Measurements from ENCODE around the gene FAM171A2.
"Not testable (repeated sequence)": the region's sequence is repeated elsewhere in the genome, so short reads cannot be mapped to it uniquely, and the experiment has no call there.

Gene FAM171A2

DNA sequence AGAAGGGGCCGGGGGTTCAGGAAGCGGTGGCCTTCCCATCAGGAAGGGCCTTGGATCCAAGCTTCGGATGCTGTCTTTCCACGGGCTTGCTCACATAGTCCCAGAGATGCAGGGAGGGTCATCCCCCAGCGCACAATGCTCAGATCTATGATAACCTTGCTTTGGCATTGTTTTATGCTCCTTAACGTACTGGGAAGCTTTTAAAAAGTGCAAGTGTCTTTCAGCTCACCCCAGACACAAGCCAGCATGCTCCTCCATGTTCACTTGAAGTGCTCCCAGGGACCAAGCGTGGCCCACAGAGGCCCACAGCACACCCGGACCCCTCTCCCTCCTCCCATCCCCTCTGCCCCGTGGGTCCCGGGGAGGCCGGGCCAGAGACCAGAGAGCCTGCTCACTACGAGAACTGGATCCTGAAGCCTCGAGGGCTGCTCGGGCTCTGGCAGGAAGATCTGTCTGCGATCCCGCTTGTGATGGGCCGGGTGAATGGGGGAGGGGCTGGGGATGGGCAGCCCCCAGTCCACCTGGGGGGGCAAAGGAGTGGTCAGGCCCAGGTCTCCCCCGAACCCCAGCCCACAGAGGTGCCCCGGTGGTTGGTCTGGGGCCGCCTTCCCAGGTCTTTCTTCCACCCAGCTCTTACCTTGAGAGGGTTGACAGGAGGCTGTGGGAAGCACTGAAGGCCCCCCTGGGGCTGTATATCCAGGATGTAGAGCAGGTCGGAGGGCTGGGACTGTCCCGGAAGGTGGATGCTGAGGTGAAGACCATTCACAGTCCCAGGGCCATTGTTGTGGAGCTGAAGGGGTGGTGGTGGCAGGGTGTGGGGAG is 11.8 kb upstream of the FAM171A2 start:
- no peak overlapping the region for H3K4me3 ChIP-seq (ENCODE audit: insufficient read length, low read depth)
- TF ChIP-seq SUZ12 (IDR thresholded peaks at IDR 0.05; ENCODE audit: extremely low read depth, insufficient read depth, insufficient read length) (no peak), ZNF274 (IDR thresholded peaks at IDR 0.05; ENCODE audit: low read depth, low read length) (no peak), YY1 (IDR thresholded peaks at IDR 0.05; ENCODE audit: insufficient read depth, insufficient read length) (no peak)
- no peak for DNase-seq (ENCODE audit: low read depth, low spot score)

DNA sequence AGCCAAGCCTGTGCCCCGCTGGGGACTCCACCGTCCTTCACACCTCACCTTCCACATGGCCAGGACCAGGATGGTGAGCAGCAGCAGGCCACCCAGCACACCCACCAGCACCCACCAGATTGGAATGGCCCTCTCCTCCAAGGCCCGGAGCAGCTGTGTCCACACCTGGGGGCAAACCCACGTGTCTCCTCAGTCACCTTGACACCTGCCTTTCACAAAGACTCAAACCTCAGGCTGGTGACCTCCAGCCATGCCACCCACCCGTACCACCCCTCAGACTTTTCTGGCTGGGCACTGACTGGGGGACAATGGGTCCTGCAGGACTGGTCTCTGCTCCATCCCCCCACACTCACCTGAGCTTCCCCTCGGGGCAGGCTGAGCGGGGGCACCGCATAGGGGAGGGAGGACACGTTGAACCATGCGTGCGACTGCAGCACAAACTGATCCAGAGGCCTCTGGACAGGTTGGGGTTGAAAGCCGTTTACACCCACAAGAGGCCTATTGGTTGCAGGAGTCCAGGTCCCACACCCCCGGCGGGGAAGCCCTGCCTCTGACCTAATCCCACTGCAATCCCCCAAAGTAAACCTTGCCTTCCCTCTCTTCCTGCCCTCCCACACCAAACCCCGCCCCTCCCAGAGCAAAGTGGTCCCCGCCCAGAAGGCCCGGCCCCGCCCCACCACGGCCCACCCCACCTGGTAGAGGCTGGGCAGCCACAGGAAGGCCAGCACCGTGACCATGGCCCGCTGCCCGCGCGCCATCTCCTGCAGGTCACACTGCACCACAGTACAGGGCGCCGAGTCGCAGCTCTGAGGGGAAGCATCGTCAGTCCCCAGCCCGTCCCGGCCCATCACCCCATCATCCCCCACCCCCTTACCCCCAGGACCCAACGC is 10.9 kb upstream of the FAM171A2 start:
- Histone ChIP-seq H3K4me3 (ENCODE audit: insufficient read length, low read depth) (no peak overlapping the region), H3K9ac (ENCODE audit: insufficient read length, low read depth) (peak overlapping the region; percentile 25), H3K4me1 (ENCODE audit: insufficient read depth, insufficient read length) (peaks cover 20% of the 10 kb centered on the region), H3K27me3 (ENCODE audit: insufficient read depth, insufficient read length) (no peaks in the 10 kb centered on the region), H3K9me3 (ENCODE audit: insufficient read depth, low read length) (no peaks in the 10 kb centered on the region), H3K36me3 (ENCODE audit: insufficient read depth, insufficient read length, low read length) (no peaks in the 10 kb centered on the region)
- no peak for DNase-seq (ENCODE audit: low read depth, low spot score)
- TF ChIP-seq SUZ12 (IDR thresholded peaks at IDR 0.05; ENCODE audit: extremely low read depth, insufficient read depth, insufficient read length) (no peak), YY1 (IDR thresholded peaks at IDR 0.05; ENCODE audit: insufficient read depth, insufficient read length) (no peak), ZNF274 (IDR thresholded peaks at IDR 0.05; ENCODE audit: low read depth, low read length) (no peak)

More for the DNA sequence above, 11.8 kb upstream of the FAM171A2 start:
- H3K36me3 ChIP-seq (ENCODE audit: insufficient read depth, insufficient read length, low read length): no peaks in the 10 kb centered on the region
- no peaks in the 10 kb centered on the region for H3K27me3 ChIP-seq (ENCODE audit: insufficient read depth, insufficient read length)
- peak overlapping the region; percentile 67 for H3K9ac ChIP-seq (ENCODE audit: insufficient read length, low read depth)
- H3K4me1 ChIP-seq (ENCODE audit: insufficient read depth, insufficient read length): peaks cover 20% of the 10 kb centered on the region
- H3K9me3 ChIP-seq (ENCODE audit: insufficient read depth, low read length): no peaks in the 10 kb centered on the region

DNA sequence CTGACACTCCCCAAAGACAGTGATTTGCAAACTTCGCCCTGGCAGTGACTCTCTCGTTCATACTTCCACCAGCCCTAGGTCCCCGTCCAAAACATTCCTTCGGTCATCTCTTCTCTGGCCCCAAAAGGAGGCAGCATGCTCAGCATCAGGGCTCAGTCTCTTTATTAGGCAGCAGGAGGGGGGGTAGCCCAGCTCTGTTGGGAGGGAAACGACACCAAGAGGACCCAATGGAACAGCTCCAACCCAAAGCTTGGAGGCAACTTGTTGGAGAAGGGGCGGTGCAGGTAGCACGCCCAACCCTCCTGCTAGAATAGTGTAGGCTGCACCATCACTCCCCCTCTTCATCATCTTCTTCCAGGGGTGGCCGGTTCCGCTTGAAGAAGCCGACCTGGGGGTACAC is 8.4 kb upstream of the FAM171A2 start:
- H3K36me3 ChIP-seq (ENCODE audit: insufficient read depth, insufficient read length, low read length): no peaks in the 10 kb centered on the region
- peaks cover 20% of the 10 kb centered on the region for H3K4me1 ChIP-seq (ENCODE audit: insufficient read depth, insufficient read length)
- no peak for TF ChIP-seq YY1 (IDR thresholded peaks at IDR 0.05; ENCODE audit: insufficient read depth, insufficient read length)
- no peak for TF ChIP-seq SUZ12 (IDR thresholded peaks at IDR 0.05; ENCODE audit: extremely low read depth, insufficient read depth, insufficient read length)
- TF ChIP-seq ZNF274 (IDR thresholded peaks at IDR 0.05; ENCODE audit: low read depth, low read length): no peak
- no peak overlapping the region for H3K9ac ChIP-seq (ENCODE audit: insufficient read length, low read depth)
- no peak overlapping the region for H3K4me3 ChIP-seq (ENCODE audit: insufficient read length, low read depth)
- no peak for DNase-seq (ENCODE audit: low read depth, low spot score)
- no peaks in the 10 kb centered on the region for H3K9me3 ChIP-seq (ENCODE audit: insufficient read depth, low read length)
- peaks cover 2% of the 10 kb centered on the region for H3K27me3 ChIP-seq (ENCODE audit: insufficient read depth, insufficient read length)

DNA sequence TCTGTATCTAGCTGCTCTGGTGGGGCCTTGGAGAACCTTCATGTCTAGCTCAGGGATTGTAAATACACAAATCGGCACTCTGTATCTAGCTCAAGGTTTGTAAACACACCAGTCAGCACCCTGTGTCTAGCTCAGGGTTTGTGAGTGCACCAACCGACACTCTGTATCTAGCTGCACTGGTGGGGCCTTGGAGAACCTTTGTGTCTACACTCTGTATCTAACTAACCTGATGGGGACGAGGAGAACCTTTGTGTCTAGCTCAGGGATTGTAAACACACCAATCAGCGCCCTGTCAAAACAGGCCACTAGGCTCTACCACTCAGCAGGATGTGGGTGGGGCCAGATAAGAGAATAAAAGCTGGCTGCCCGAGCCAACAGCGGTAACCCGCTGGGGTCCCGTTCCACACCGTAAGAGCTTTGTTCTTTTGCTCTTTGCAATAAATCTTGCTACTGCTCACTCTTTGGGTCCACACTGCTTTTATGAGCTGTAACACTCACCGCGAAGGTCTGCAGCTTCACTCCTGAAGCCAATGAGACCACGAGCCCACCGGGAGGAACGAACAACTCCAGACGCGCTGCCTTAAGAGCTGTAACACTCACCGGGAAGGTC is 5.9 kb upstream of the FAM171A2 start:
- not testable (repeated sequence) for H3K4me1 ChIP-seq (ENCODE audit: insufficient read depth, insufficient read length); DNase-seq (ENCODE audit: low read depth, low spot score); H3K4me3 ChIP-seq (ENCODE audit: insufficient read length, low read depth); H3K9ac ChIP-seq (ENCODE audit: insufficient read length, low read depth); H3K9me3 ChIP-seq (ENCODE audit: insufficient read depth, low read length); H3K36me3 ChIP-seq (ENCODE audit: insufficient read depth, insufficient read length, low read length)
- H3K27me3 ChIP-seq (ENCODE audit: insufficient read depth, insufficient read length): peaks cover 17% of the 10 kb centered on the region

DNA sequence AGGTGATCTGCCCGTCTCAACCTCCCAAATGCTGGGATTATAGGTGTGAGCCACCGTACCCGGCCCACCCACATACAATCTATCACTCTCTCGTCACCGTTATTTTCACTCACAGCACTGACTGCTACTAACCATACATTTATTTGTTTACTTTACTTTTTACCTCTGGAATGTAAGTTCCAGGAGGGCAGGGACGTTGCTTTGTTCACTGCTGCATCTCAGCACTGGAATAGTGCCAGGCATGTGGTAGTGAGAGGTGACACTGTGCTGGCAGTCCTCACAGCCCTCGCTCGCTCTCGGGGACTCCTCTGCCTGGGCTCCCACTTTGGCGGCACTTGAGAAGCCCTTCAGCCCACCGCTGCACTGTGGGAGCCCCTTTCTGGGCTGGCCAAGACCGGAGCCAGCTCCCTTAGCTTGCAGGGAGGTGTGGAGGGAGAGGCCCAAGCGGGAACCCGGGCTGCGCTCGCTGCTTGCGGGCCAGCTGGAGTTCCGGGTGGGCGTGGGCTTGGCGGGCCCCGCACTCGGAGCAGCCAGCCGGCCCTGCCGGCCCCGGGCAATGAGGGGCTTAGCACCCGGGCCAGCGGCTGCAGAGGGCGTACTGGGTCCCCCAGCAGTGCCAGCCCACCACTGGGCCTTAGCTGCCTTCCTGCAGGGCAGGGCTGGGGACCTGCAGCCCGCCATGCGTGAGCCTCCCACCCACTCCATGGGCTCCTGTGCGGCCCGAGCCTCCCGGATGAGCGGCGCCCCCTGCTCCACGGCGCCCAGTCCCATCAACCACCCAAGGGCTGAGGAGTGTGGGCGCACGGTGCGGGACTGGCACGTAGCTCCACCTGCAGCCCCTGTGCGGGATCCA is 5.0 kb upstream of the FAM171A2 start:
- H3K4me1 ChIP-seq (ENCODE audit: insufficient read depth, insufficient read length); H3K9me3 ChIP-seq (ENCODE audit: insufficient read depth, low read length); H3K9ac ChIP-seq (ENCODE audit: insufficient read length, low read depth); DNase-seq (ENCODE audit: low read depth, low spot score); H3K4me3 ChIP-seq (ENCODE audit: insufficient read length, low read depth); H3K36me3 ChIP-seq (ENCODE audit: insufficient read depth, insufficient read length, low read length): not testable (repeated sequence)
- H3K27me3 ChIP-seq (ENCODE audit: insufficient read depth, insufficient read length): peaks cover 22% of the 10 kb centered on the region

DNA sequence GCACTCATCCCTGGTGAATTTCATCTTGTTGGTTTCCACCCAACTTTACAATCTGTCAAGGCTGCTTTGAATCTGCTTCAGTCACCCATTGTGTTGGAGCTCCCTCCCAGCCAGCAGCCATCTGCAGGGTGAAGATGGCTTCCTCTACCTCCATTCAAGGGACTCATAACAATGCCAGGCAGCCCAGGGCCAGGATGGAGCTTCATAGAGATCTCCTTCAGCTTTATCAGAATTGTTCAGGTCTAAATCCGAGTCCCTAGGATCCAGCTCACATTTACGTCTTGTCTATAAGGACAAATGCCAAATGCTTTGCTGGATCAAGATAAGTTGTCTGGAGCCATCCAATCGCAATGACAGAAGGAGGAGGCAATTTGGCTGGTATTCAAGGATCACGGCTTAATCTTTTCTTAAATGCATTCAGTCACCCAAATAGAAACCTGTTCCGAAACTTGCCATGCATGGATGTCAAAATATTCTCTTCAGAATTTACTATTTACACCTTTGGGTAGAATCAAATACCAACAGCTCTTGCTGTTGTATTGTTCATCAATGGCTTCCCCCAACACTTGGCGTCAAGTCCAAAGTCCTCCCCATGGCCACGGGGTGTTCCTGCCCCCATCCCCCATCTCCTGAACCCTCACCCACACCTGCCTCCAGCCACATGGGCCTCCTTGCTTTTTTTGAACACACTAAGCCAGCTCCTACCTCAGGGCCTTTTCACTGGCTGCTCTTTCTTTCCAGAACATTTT is 3.8 kb upstream of the FAM171A2 start:
- TF ChIP-seq SUZ12 (IDR thresholded peaks at IDR 0.05; ENCODE audit: extremely low read depth, insufficient read depth, insufficient read length): no peak
- no peak for TF ChIP-seq ZNF274 (IDR thresholded peaks at IDR 0.05; ENCODE audit: low read depth, low read length)
- TF ChIP-seq YY1 (IDR thresholded peaks at IDR 0.05; ENCODE audit: insufficient read depth, insufficient read length): no peak
- Histone ChIP-seq H3K9me3 (ENCODE audit: insufficient read depth, low read length) (no peaks in the 10 kb centered on the region), H3K4me1 (ENCODE audit: insufficient read depth, insufficient read length) (peaks cover 5% of the 10 kb centered on the region), H3K4me3 (ENCODE audit: insufficient read length, low read depth) (no peak overlapping the region), H3K27me3 (ENCODE audit: insufficient read depth, insufficient read length) (peaks cover 22% of the 10 kb centered on the region), H3K36me3 (ENCODE audit: insufficient read depth, insufficient read length, low read length) (no peaks in the 10 kb centered on the region), H3K9ac (ENCODE audit: insufficient read length, low read depth) (no peak overlapping the region)
- DNase-seq (ENCODE audit: low read depth, low spot score): no peak

DNA sequence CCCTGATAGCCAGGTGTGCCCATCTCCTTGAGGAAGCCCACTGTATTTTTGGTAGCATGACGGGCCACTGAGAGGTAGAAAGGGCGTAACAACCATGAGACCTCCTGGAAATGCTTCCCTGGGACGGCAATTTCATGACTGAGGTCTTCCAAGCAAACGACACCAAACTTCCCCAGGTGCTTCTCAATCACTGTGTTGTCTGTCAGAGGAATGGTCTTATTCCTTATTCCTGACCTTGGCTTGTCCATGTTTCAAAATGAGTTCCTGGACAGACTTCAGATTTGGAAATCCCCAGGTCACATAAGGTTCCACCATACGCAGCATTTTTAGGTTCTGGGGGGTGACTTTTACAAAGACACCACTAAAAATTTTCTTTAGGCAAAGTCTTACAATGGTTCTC is 1.4 kb upstream of the FAM171A2 start:
- not testable (repeated sequence) for H3K9me3 ChIP-seq (ENCODE audit: insufficient read depth, low read length); H3K36me3 ChIP-seq (ENCODE audit: insufficient read depth, insufficient read length, low read length); H3K4me3 ChIP-seq (ENCODE audit: insufficient read length, low read depth); H3K9ac ChIP-seq (ENCODE audit: insufficient read length, low read depth); DNase-seq (ENCODE audit: low read depth, low spot score)
- Histone ChIP-seq H3K27me3 (ENCODE audit: insufficient read depth, insufficient read length) (peaks cover 22% of the 10 kb centered on the region), H3K4me1 (ENCODE audit: insufficient read depth, insufficient read length) (peaks cover 18% of the 10 kb centered on the region)
